ENCODE results near the gene B9D1. TPM values are rescaled to one million over a fixed set of nuclear protein-coding genes. Genes with fewer than 3 reads are reported as not detected.

The B9D1 gene
- total and polyA plus RNA-seq, 2 of the 13 experiments (the other 11 are each of a cell fraction or from before 2014, with no cell fraction given), result 27.7 to 31.1 TPM

- CTCF ChIA-PET (ENCODE audit: low intra/inter-chr PET ratio, low total read pairs), result no interaction called here
- no peak for DNase-seq (ENCODE audit: low spot score)
- Histone ChIP-seq H3K4me1 (ENCODE audit: insufficient read depth, low read length) (peaks cover 19% of the 10 kb centered on the region), H3K36me3 (replicated peaks in 1 of 2; ENCODE audit: control insufficient read depth in 1 of 2, insufficient read depth in 2 of 2, low read length in 2 of 2) (no peaks in the 10 kb centered on the region; a peak in 1 of 5 replicates), H2AFZ (ENCODE audit: low read length) (no peak overlapping the region), H3K27me3 (ENCODE audit: control insufficient read depth in 1 of 2, insufficient read depth in 2 of 2, low read length in 2 of 2) (no peaks in the 10 kb centered on the region), H3K4me2 (ENCODE audit: low read depth, low read length) (no peak overlapping the region), H3K9ac (ENCODE audit: insufficient read depth, low read depth, low read length) (no peak overlapping the region), H4K20me1 (ENCODE audit: insufficient read depth, low read length) (no peaks in the 10 kb centered on the region), H3K79me2 (ENCODE audit: insufficient read depth, low read length) (no peaks in the 10 kb centered on the region), H3K9me3 (ENCODE audit: low read length) (peaks cover 9% of the 10 kb centered on the region; the same call in 1 of the 2 replicates), H3K27ac (ENCODE audit: extremely low read length, insufficient read depth, low read length) (no peak overlapping the region), H3K4me3 (replicated peaks in 1 of 3; ENCODE audit: insufficient read depth in 1 of 3, low read depth in 2 of 3, low read length in 3 of 3) (no peak overlapping the region)
- in situ Hi-C loops (cut with HindIII; ENCODE audit: extremely low pct_ligation_motif_present, low pct_unique_long_range_greater_than_20kb), result no loop called here
- 94% methylated on average over 2 of the region's 5 CpGs for WGBS (ENCODE audit: low lambda C conversion rate)
- intact Hi-C loops (cut with micrococcal nuclease; ENCODE audit: unreplicated experiment), result no loop called here
- BruUV-seq (replicated peaks), result no TSS peak
- TF ChIP-seq MNT (IDR thresholded peaks at IDR 0.05) (0 out of 2 replicates have a peak, but pooled peaks have one; percentile 4), MBD4 (IDR thresholded peaks at IDR 0.05; ENCODE audit: borderline replicate concordance, low read length) (no peak), YEATS4 (CRISPR knock-in tag; IDR thresholded peaks at IDR 0.05; ENCODE audit: borderline replicate concordance) (no peak)
- ATAC-seq, result no peak
- no peak for FAIRE-seq
- POLR2A ChIA-PET, result interaction anchor here (2.6 kb wide), 1 partner anchor 17 kb away, joined by 6 read pairs; no protein-coding TSS in a partner anchor
Observed at GRCh38 chr17:19320876-19321275, 41.6 kb downstream of the B9D1 start.

- Histone ChIP-seq H3K4me3 (replicated peaks in 1 of 3; ENCODE audit: insufficient read depth in 1 of 3, low read depth in 2 of 3, low read length in 3 of 3) (no peak overlapping the region), H3K36me3 (replicated peaks in 1 of 2; ENCODE audit: control insufficient read depth in 1 of 2, insufficient read depth in 2 of 2, low read length in 2 of 2) (no peaks in the 10 kb centered on the region; a peak in 1 of 5 replicates), H4K20me1 (ENCODE audit: insufficient read depth, low read length) (no peaks in the 10 kb centered on the region), H3K79me2 (ENCODE audit: insufficient read depth, low read length) (no peaks in the 10 kb centered on the region), H3K4me1 (ENCODE audit: insufficient read depth, low read length) (peaks cover 19% of the 10 kb centered on the region), H3K27ac (ENCODE audit: extremely low read length, insufficient read depth, low read length) (no peak overlapping the region), H3K27me3 (ENCODE audit: control insufficient read depth in 1 of 2, insufficient read depth in 2 of 2, low read length in 2 of 2) (no peaks in the 10 kb centered on the region), H2AFZ (ENCODE audit: low read length) (no peak overlapping the region), H3K9ac (ENCODE audit: insufficient read depth, low read depth, low read length) (no peak overlapping the region), H3K4me2 (ENCODE audit: low read depth, low read length) (no peak overlapping the region), H3K9me3 (ENCODE audit: low read length) (no peaks in the 10 kb centered on the region; the same call in 1 of the 2 replicates)
- BruUV-seq (replicated peaks), result no TSS peak
- WGBS (ENCODE audit: low lambda C conversion rate), result 97% methylated on average over 10 of the region's 12 CpGs
- in situ Hi-C loops (cut with HindIII; ENCODE audit: extremely low pct_ligation_motif_present, low pct_unique_long_range_greater_than_20kb) (no loop called here), intact Hi-C loops (cut with micrococcal nuclease; ENCODE audit: unreplicated experiment) (loop anchor here (5.0 kb wide), 1 partner anchor 127 kb away; no protein-coding TSS in a partner anchor)
- ChIA-PET CTCF (ENCODE audit: low intra/inter-chr PET ratio, low total read pairs) (no interaction called here), POLR2A (interaction anchor here (2.6 kb wide), 1 partner anchor 18 kb away, joined by 6 read pairs; no protein-coding TSS in a partner anchor)
- no peak for FAIRE-seq
- no peak for DNase-seq (ENCODE audit: low spot score)
- ATAC-seq, result no peak
- TF ChIP-seq NR2F1 (CRISPR knock-in tag; IDR thresholded peaks at IDR 0.05), result no peak
- no peak for TF ChIP-seq RXRA (CRISPR knock-in tag; IDR thresholded peaks at IDR 0.05)
- TF ChIP-seq HMG20B (CRISPR knock-in tag; conservative IDR thresholded peaks at IDR 0.05), result no peak
- TF ChIP-seq ZMYM4 (CRISPR knock-in tag; IDR thresholded peaks at IDR 0.05), result no peak
- TF ChIP-seq TEAD2 (CRISPR knock-in tag; IDR thresholded peaks at IDR 0.05), result no peak
- TF ChIP-seq RBAK (CRISPR knock-in tag; IDR thresholded peaks at IDR 0.05), result no peak
- TF ChIP-seq ZFP90 (CRISPR knock-in tag; IDR thresholded peaks at IDR 0.05; ENCODE audit: borderline replicate concordance), result no peak
- TF ChIP-seq ZNF34 (CRISPR knock-in tag; IDR thresholded peaks at IDR 0.05; ENCODE audit: borderline replicate concordance), result no peak
- no peak for TF ChIP-seq ZFP82 (CRISPR knock-in tag; IDR thresholded peaks at IDR 0.05; ENCODE audit: borderline replicate concordance)
Observed at GRCh38 chr17:19319771-19320505, 42.6 kb downstream of the B9D1 start.
